AG10803 (cell line): ENCODE results near the gene CDSN.

Source experiments
- DNase-seq: peaks from one replicate; pipeline ENCODE4 v3.0.0; 2010; ENCODE audit warnings: low read depth
- H3K4me3 ChIP-seq: 2 replicates; pipeline ENCODE4 v1.5.1; 2011; ENCODE audit warnings: mild to moderate bottlenecking, low read length, control low read depth
- TF ChIP-seq, protein P1 (sequence below): conservative IDR thresholded peaks from 2 replicates; pipeline ENCODE4 v1.5.1; 2011; ENCODE audit warnings: mild to moderate bottlenecking, low read length, control low read depth, inconsistent platforms

The CDSN gene

DNA sequence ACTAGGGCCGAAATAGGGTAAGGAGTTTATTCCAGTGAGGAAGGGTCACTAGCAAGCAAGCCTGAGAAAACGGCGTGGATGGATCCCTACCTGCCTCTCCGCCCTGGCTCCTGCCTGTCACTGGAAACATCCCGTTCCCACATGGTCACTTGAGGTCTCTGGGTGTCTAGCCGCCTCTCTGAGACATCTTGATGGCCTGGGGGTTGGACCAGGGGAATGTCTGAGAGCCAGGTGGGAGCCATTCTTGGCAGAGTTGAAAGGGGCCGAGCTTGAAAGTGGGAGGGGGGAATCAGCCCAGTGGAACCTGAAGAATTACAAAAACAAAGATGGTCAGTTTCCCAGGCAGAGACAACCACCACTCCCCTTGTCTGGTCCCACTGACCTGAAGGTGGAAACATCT lies 36.4 kb upstream of the CDSN start:
- no peak overlapping the region for H3K4me3 ChIP-seq
- no peak for DNase-seq
- TF ChIP-seq, protein P1, sequence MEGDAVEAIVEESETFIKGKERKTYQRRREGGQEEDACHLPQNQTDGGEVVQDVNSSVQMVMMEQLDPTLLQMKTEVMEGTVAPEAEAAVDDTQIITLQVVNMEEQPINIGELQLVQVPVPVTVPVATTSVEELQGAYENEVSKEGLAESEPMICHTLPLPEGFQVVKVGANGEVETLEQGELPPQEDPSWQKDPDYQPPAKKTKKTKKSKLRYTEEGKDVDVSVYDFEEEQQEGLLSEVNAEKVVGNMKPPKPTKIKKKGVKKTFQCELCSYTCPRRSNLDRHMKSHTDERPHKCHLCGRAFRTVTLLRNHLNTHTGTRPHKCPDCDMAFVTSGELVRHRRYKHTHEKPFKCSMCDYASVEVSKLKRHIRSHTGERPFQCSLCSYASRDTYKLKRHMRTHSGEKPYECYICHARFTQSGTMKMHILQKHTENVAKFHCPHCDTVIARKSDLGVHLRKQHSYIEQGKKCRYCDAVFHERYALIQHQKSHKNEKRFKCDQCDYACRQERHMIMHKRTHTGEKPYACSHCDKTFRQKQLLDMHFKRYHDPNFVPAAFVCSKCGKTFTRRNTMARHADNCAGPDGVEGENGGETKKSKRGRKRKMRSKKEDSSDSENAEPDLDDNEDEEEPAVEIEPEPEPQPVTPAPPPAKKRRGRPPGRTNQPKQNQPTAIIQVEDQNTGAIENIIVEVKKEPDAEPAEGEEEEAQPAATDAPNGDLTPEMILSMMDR: no peak

DNA sequence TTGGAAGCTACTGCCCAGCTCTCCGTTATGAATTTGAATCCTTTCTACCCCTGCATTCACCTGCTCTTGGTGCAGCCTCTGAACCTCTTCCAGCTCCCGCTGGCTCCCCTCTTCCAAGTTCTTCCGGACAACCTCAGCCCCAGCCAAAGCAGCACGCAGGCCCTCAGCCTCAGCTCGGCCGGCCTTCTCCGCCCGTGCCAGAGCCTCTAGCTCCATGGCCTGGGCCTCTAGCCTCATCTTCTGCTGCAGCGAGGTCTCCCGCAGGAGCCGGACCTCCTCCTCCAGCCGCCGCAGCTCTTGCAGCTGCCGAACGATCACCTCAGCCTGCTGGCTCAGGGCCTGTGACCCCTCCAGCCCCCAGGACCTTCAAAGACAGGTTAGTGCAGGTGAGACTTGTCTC lies 34.2 kb upstream of the CDSN start:
- no peak overlapping the region for H3K4me3 ChIP-seq
- TF ChIP-seq, protein P1: no peak
- no peak for DNase-seq

DNA sequence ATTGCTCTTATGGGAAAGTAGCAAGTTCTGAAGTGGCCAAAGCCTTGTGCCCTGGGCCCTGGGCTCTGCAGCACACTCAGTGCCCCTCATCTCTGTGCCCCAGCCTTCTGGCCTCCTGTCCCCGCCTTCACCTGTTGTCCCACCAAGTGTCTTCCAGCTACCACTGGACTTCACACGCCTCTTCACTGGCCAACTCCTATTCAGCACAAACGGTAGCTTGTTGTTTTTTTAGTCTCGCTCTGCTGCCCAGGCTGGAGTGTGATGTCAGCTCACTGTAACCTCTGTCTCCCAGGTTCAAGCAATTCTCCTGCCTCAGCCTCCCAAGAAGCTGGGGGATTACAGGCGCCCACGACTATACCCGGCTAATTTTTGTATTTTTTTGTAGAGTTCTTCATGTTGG lies 32.5 kb upstream of the CDSN start:
- TF ChIP-seq, protein P1: no peak
- DNase-seq: no peak
- H3K4me3 ChIP-seq: no peak overlapping the region

DNA sequence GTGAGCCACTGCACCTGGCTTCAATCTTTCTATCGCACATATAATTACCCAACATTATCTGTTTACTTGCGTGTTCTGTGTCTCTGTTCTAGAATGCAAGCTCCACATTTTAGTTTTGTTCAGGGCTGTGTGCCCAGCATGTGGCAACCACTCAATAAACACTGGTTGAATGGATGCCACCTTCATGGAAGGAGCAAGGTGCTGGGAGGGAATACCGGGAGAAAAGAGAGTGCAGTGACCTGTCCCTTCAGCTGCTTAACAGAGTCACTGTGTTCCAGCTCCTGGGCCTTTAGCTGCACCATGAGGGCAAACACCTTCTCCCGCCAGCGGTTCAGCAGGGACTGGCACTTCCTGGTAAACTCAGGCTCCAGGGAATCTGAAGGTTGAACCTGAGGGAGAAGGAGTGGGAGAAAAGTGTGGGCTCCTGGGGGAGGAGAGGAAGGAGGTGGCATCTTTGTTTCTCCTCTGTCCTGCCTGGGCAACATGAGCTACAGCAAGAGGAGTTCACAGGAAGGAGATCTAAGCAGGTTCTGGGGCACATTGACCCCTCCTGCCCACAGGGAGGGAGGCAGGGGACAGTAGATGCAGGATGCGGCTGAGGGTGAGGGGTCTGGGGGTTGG lies 29.7 kb upstream of the CDSN start:
- TF ChIP-seq, protein P1: no peak
- no peak overlapping the region for H3K4me3 ChIP-seq
- DNase-seq: no peak

DNA sequence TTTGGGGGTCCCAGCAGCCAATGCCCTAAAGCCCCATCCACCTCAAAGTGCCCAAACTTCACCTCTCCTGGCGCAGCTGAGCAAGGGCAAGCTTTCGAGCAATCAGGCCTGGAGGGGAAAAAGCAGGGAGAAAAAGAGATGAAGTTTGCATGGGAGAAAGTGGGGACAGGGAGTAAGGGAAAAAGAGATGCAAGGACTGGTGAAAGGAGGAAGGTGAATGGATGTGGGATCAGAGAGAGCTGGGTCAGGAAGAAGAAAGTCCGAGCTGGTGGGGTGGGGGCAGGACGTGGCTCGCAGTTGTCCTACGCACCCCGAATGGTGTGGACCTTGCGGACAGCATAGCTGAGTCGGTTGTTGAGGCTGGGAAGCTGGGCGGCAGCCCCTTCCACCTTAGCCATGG lies 25.1 kb upstream of the CDSN start:
- TF ChIP-seq, protein P1: no peak

DNA sequence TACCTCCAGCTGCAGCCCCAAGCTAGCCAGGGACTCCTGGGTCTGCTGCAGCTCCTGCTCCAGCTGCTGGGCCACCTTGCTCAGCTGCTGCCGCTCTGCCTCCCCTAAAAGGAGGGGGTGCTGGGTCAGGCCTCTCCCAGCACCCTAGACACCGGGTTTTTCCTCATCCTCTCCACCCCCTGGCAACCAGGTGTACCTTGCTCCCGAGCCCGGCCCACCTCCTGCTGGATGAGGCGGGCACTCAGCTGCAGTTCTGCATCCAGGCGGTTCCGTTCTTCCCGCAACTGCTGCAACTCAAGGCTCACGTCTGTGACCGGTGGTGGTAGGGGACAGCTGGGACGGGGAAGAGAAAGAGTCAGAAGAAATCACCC lies 24.7 kb upstream of the CDSN start:
- H3K4me3 ChIP-seq: no peak overlapping the region
- TF ChIP-seq, protein P1: no peak
- DNase-seq: no peak

More for the DNA sequence above, 25.1 kb upstream of the CDSN start:
- H3K4me3 ChIP-seq: no peak overlapping the region
- DNase-seq: no peak

DNA sequence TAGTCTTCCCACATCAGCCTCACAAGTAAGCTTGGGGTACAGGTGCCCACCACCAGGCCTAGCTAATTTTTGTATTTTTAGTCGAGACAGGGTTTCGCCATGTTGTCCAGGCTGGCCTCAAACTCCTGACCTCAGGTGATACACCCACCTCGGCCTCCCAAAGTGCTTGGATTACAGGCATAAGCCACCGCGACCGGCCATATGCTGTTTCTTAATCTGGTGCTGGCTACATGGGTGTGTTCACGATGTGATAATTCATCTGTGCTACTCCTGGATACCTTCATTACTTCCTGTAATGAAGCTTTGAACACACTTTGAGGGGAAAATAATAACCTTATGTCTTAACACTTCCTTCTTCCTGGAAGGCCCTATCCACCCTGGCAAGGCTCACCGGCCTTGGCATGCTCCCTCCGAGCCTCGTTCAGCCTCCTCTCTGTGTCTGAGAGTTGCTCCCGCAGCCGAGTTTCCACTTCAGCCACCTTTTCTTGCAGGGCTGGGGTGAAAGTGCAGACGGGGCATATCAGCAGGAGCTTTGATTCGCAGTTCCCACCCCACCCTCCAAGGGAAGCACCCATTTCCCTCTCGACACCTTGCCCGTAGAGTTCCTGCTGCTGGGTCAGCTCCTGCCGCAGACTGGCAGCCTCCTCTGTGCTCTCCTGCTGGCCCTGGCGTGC lies 24.2 kb upstream of the CDSN start:
- TF ChIP-seq, protein P1: no peak
- H3K4me3 ChIP-seq: no peak overlapping the region
- no peak for DNase-seq
